Activated CD4-positive, alpha-beta T cell treated with anti-CD3 and anti-CD28 coated beads for 4 hours (primary cell): Measurements from ENCODE around the gene ARL16.

Source experiments
- DNase-seq, 2 donors: peaks; one replicate each; pipeline ENCODE4 v3.0.0-alpha.2; 2020

ARL16 gene

GRCh38 chr17:81641825-81642489, 41.6 kb downstream of the ARL16 start:
- DNase-seq = no peak

DNA sequence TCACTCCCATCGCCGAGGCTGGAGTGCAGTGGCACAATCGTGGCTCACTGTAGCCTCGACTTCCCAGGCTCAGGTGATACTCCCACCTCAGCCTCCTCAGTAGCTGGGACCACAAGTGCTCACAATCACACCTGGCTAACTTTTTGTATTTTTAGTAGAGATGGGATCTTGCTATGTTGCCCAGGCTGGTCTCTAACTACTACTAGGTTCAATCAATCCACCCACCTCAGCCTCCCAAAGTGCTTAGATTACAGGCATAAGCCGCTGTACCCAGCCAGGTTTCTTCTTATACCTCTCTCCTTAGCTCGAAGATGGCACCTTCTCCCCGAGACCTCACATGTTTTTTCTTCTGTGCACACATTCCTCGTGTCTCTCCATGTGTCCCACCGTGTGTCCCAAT, 43.6 kb downstream of the ARL16 start:
- DNase-seq = no peak

- DNase-seq = no peak
These were observed 44.9 kb downstream of the ARL16 start for GRCh38 chr17:81638683-81639082.

- peak; percentile 82 to 83 for DNase-seq
These were observed 46.9 kb downstream of the ARL16 start, which contains the start of the genes NPLOC4 and TSPAN10 for GRCh38 chr17:81636505-81637288. NPLOC4 (minus strand) TSS chr17:81637112; CDS start chr17:81636930, 182 bp downstream. TSPAN10 (plus strand) TSS chr17:81637196; CDS start chr17:81642413, 5,217 bp downstream.

- no peak for DNase-seq
These were observed 47.6 kb downstream of the ARL16 start for GRCh38 chr17:81635973-81636504.

- no peak for DNase-seq
These were observed 48.2 kb downstream of the ARL16 start for GRCh38 chr17:81635431-81635830.

- DNase-seq = no peak
These were observed 52.1 kb downstream of the ARL16 start for GRCh38 chr17:81631482-81631881.
